Stimulated activated naive B cell treated with anti-CD40 and anti-IgM and Interleukin-4, amounts not matched to agents 10 μg/mL and 1 μg/mL and 100 μg/mL, for 72 hours (primary cell): Measurements from ENCODE around the gene KAT2B.

Experiments used
- ATAC-seq, 2 donors: fragments of 150-1000 bp; cut with Tn5 transposase; replicated peaks; 2 replicates each; pipeline ENCODE4 v1.10.0; 2021; ENCODE audit warnings: moderate library complexity in 1 of 2
- DNase-seq: peaks from one replicate; pipeline ENCODE4 v3.0.0; 2021
- H3K27ac Mint-ChIP-seq: one replicate; pipeline ENCODE4 v1.8.0; 2022; ENCODE audit warnings: mild to moderate bottlenecking, mixed read lengths
- H3K27me3 Mint-ChIP-seq, 2 donors: one replicate each; pipeline ENCODE4 v1.8.0; 2022; ENCODE audit warnings: mixed read lengths in 2 of 2
- H3K36me3 Mint-ChIP-seq, 2 donors: one replicate each; pipeline ENCODE4 v1.8.0; 2022; ENCODE audit warnings: mixed read lengths in 2 of 2, mild to moderate bottlenecking in 1 of 2
- H3K4me1 Mint-ChIP-seq, 2 donors: one replicate each; pipeline ENCODE4 v1.8.0; 2022; ENCODE audit warnings: mixed read lengths in 2 of 2, mild to moderate bottlenecking in 1 of 2
- H3K4me3 Mint-ChIP-seq, 2 donors: one replicate each; pipeline ENCODE4 v1.8.0; 2022; ENCODE audit warnings: mild to moderate bottlenecking in 2 of 2, mixed read lengths in 2 of 2, moderate library complexity in 1 of 2
- H3K9me3 Mint-ChIP-seq, 2 donors: one replicate each; pipeline ENCODE4 v1.8.0; 2022; ENCODE audit warnings: mixed read lengths in 2 of 2, mild to moderate bottlenecking in 1 of 2

The KAT2B gene

DNA sequence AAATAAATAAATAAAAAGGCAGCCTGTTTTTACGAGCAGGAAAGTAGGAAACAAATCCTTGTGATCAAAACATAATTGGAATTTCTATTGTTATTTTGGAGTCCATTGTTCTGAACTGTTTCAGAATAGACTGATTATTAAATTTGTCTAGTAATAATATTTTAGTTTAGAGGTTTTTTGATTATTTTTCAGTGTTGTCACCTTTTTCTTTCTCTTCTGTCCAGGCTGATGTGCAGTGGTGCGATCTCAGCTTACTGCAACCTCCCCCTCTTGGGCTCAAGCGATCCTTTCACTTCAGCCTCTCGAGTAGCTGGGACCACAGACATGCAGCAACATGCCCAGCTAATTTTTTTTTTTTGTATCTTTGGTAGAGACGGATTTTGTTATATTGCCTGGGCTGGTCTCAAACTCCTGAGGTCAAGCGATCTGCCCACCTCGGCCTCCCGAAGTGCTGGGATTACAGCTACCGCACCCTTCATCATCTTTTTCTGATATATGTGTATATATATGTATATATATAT is 38.0 kb downstream of the KAT2B start:
- ATAC-seq = no peak
- H3K9me3 Mint-ChIP-seq = no peaks in the 10 kb centered on the region
- H3K4me3 Mint-ChIP-seq = no peak overlapping the region
- no peaks in the 10 kb centered on the region for H3K27me3 Mint-ChIP-seq
- H3K4me1 Mint-ChIP-seq = peaks cover 12 to 17% of the 10 kb centered on the region in 2 donors
- DNase-seq = no peak
- H3K27ac Mint-ChIP-seq = peak overlapping the region; percentile 3
- peaks cover 10 to 31% of the 10 kb centered on the region in 2 donors for H3K36me3 Mint-ChIP-seq

DNA sequence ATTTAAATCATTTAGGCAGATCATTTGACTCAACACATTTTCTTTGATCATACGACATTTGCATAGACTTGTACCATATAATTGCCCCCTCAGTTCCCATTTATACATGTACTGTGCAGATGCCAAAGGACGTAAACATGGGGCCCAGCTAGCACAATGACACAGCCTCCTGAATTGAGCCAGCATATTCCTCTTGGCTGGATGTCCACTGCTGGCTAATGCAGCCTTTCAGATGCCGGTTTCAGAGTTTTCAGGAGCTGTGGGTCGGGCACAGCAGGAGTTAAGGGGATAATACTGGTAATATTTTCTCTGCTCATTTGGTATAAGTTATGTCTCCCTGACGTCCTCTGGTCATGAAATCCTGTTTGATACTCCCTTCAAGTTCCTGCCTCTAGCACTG is 39.4 kb downstream of the KAT2B start:
- no peaks in the 10 kb centered on the region for H3K9me3 Mint-ChIP-seq
- no peaks in the 10 kb centered on the region for H3K27me3 Mint-ChIP-seq
- ATAC-seq (no peak), DNase-seq (no peak)
- H3K27ac Mint-ChIP-seq = no peak overlapping the region
- no peak overlapping the region for H3K4me3 Mint-ChIP-seq
- peaks cover 17 to 20% of the 10 kb centered on the region in 2 donors for H3K4me1 Mint-ChIP-seq
- H3K36me3 Mint-ChIP-seq = peaks cover 10 to 34% of the 10 kb centered on the region in 2 donors

DNA sequence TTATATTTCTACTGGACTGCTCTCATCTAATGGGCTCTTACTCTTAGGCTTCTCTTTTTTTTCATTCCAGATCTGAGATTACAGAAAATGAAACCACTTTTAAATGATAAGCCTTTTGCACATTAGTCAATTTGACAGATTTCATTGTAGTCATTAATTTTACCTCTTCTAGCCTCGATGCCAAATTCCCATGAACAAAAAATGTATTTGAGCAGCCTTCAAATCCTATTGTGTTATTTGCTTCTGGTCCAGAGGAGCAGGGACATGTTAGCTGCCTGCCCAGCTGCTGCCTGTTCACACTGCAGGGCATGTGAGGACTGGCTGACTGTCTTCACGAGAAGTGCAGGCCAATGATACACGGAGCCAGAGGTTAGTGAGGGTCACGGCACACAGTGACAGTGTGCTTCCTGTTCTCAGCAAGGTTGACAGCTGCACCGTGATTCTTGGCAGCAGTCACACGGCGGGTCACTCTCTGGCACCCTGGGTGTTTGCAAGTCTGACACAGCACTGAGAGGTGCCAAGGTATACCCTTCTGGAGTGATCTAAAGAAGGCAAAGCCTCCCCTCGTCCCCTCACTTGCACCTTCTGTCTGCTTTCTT is 40.8 kb downstream of the KAT2B start:
- Mint-ChIP-seq H3K9me3 (no peaks in the 10 kb centered on the region), H3K27ac (peak overlapping the region; percentile 56), H3K27me3 (no peaks in the 10 kb centered on the region), H3K36me3 (peaks cover 13 to 33% of the 10 kb centered on the region in 2 donors), H3K4me1 (peaks cover 17 to 20% of the 10 kb centered on the region in 2 donors), H3K4me3 (peak overlapping the region; percentile 40 to 53)
- DNase-seq (peak; percentile 22), ATAC-seq (peak; percentile 98 to 99)

- ATAC-seq = no peak
- Mint-ChIP-seq H3K27me3 (no peaks in the 10 kb centered on the region), H3K4me3 (no peak overlapping the region)
These were observed 43.0 kb downstream of the KAT2B start for GRCh38 chr3:20083253-20083652.

DNA sequence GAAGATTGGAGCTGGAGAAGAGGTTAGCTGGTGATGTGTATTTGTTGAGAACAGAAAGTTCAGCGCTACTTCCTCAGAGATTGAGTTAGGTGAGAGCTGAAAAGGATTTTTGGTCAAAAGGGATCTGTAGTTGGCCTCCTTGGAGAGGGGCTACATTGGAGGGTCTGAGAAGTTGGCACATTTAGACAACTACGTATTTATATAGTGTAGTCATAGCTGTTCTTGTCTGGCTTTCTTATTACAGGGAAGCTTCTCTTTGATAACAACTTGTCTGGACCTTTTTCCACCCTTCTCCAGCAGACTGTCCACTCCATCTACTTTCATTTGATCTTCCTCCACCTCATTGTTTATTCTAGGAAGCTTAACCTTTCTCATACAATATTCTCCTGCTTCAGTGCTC is 43.7 kb downstream of the KAT2B start:
- ATAC-seq (no peak), DNase-seq (no peak)
- Mint-ChIP-seq H3K9me3 (peaks cover 4 to 6% of the 10 kb centered on the region in 2 donors), H3K27me3 (no peaks in the 10 kb centered on the region), H3K36me3 (peaks cover 24 to 41% of the 10 kb centered on the region in 2 donors), H3K4me3 (no peak overlapping the region), H3K4me1 (peaks cover 20 to 25% of the 10 kb centered on the region in 2 donors), H3K27ac (no peak overlapping the region)

More at GRCh38 chr3:20083253-20083652, 43.0 kb downstream of the KAT2B start:
- Mint-ChIP-seq H3K4me1 (peaks cover 18 to 20% of the 10 kb centered on the region in 2 donors), H3K36me3 (peaks cover 18 to 34% of the 10 kb centered on the region in 2 donors), H3K27ac (no peak overlapping the region), H3K9me3 (no peaks in the 10 kb centered on the region)
- no peak for DNase-seq

GRCh38 chr3:20091331-20092047 is 51.2 kb downstream of the KAT2B start:
- H3K9me3 Mint-ChIP-seq = peaks cover 6% of the 10 kb centered on the region in 2 donors
- peaks cover 5 to 14% of the 10 kb centered on the region in 2 donors for H3K4me1 Mint-ChIP-seq
- peaks cover 45 to 59% of the 10 kb centered on the region in 2 donors for H3K36me3 Mint-ChIP-seq
- no peak overlapping the region for H3K4me3 Mint-ChIP-seq
- no peaks in the 10 kb centered on the region for H3K27me3 Mint-ChIP-seq
- no peak overlapping the region for H3K27ac Mint-ChIP-seq
- ATAC-seq (no peak), DNase-seq (no peak)

DNA sequence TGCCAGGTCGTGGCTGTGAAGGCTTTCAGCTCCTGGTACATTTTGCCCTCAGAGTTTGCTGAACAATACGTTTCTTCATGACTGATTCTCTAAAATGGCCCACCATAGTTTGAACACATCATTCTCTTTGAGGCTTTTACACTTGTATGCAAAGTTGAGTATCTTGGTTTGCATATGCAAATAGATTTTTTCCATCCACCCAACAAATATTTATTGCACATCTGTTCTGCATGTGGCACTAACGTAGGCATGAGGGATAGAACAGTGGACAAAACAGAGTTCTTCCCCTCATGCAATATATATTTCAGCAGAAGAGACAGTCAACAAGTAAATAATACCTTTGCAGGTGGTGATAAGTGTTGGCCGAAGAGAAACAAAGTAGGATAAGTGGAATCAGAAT is 55.2 kb downstream of the KAT2B start:
- Mint-ChIP-seq H3K36me3 (peaks cover 30 to 32% of the 10 kb centered on the region in 2 donors), H3K27ac (no peak overlapping the region), H3K9me3 (no peaks in the 10 kb centered on the region), H3K4me3 (no peak overlapping the region), H3K27me3 (no peaks in the 10 kb centered on the region), H3K4me1 (peaks cover 5 to 6% of the 10 kb centered on the region in 2 donors)
- ATAC-seq (no peak), DNase-seq (no peak)

DNA sequence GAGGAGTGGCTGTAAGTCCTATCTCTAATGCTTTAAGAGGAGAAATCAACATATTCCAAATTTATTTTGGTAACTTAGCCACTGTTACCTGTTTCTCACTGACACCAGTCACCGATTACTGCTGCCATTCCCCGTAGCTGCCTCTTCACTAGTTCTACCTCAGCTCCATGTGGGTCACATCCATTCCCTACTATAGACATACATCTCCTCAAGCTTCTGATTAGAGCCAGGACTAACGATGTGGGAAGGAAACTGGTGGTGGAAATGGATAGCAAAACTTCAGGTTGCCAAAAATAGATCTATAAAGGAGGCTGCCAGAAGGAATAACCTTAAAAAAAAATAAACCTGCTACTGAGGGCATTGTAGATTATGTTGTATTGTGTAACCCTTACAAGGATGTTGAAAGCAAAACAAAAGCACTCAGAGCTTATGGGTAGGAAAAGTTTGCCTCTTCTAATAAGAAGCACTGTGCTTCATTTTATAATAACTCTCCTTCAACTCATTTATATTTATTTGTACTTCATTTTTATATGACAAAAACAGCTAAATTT is 56.0 kb downstream of the KAT2B start:
- no peaks in the 10 kb centered on the region for H3K27me3 Mint-ChIP-seq
- H3K36me3 Mint-ChIP-seq = peaks cover 25 to 28% of the 10 kb centered on the region in 2 donors
- peaks cover 4 to 5% of the 10 kb centered on the region in 2 donors for H3K4me1 Mint-ChIP-seq
- H3K4me3 Mint-ChIP-seq = no peak overlapping the region
- DNase-seq (no peak), ATAC-seq (no peak)
- H3K9me3 Mint-ChIP-seq = no peaks in the 10 kb centered on the region
- no peak overlapping the region for H3K27ac Mint-ChIP-seq

DNA sequence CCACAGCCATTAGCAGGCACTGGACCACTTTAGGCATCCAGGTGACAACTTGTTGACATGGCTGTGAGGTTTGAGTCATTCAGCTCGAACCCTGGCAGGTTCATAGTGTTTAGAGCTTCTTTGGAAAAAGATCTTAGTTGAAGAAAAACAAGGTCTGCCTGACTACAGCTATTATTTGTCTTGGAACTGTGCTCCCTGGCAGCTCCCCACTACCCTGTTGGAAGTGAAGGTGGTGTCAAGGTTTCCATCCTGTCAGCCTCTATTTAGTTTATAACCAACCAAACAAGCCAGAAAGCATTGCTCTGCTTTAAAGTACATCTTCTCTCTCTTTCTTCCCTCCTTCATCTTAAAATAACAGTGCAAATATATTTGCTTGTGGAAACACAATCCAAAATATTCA is 56.8 kb downstream of the KAT2B start:
- peaks cover 0 to 3% of the 10 kb centered on the region in 2 donors for H3K4me1 Mint-ChIP-seq
- peaks cover 22 to 25% of the 10 kb centered on the region in 2 donors for H3K36me3 Mint-ChIP-seq
- no peak for ATAC-seq
- H3K9me3 Mint-ChIP-seq = no peaks in the 10 kb centered on the region
- H3K27me3 Mint-ChIP-seq = no peaks in the 10 kb centered on the region
- H3K27ac Mint-ChIP-seq = no peak overlapping the region
- no peak overlapping the region for H3K4me3 Mint-ChIP-seq
- no peak for DNase-seq

DNA sequence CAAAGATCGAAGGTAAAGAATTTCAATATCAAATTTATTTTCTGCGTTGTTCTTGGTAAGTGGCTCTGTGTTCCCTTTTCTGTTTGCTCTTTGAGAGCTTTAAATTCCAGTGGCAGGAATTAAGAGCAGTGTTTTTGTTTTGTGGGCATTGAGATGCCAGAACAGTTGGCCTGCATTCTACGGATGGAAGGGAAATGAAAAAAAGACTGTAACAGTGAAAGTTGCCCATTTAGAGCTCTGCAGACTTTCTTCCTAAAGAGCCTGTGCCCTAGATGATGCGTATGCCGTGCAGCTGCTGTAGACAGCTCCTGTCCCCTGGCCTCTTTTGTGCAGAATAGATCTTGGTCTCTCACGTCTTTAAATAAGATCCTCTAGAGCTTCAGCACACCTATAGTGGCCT is 58.8 kb downstream of the KAT2B start:
- peaks cover 7% of the 10 kb centered on the region in 2 donors for H3K4me1 Mint-ChIP-seq
- H3K27ac Mint-ChIP-seq = no peak overlapping the region
- H3K27me3 Mint-ChIP-seq = no peaks in the 10 kb centered on the region
- no peaks in the 10 kb centered on the region for H3K9me3 Mint-ChIP-seq
- H3K36me3 Mint-ChIP-seq = peaks cover 13 to 18% of the 10 kb centered on the region in 2 donors
- ATAC-seq (no peak), DNase-seq (no peak)
- H3K4me3 Mint-ChIP-seq = no peak overlapping the region

GRCh38 chr3:20100151-20100550 is 59.9 kb downstream of the KAT2B start:
- DNase-seq = no peak
- peaks cover 5 to 15% of the 10 kb centered on the region in 2 donors for H3K4me1 Mint-ChIP-seq
- no peaks in the 10 kb centered on the region for H3K27me3 Mint-ChIP-seq
- ATAC-seq = no peak
- no peaks in the 10 kb centered on the region for H3K9me3 Mint-ChIP-seq
- H3K36me3 Mint-ChIP-seq = peaks cover 8 to 15% of the 10 kb centered on the region in 2 donors
- H3K27ac Mint-ChIP-seq = no peak overlapping the region
- H3K4me3 Mint-ChIP-seq = no peak overlapping the region

DNA sequence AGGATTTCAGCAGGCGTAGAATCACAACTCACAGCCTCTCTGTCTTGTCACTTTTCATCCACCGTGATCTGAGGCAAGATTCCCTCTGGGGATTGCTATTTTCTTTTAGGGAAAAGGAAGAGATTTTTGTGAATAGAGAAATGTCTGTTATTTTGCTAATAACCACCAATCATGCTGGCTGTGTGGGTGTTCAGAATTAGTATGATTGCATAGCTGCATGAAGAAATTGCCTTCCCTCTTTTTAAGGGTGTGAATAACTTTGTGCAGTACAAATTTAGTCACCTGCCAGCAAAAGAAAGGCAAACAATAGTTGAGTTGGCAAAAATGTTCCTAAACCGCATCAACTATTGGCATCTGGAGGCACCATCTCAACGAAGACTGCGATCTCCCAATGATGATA is 60.8 kb downstream of the KAT2B start:
- no peaks in the 10 kb centered on the region for H3K9me3 Mint-ChIP-seq
- peaks cover 3 to 9% of the 10 kb centered on the region in 2 donors for H3K36me3 Mint-ChIP-seq
- ATAC-seq = no peak
- no peak overlapping the region for H3K4me3 Mint-ChIP-seq
- DNase-seq = no peak
- H3K4me1 Mint-ChIP-seq = peaks cover 6 to 24% of the 10 kb centered on the region in 2 donors
- no peaks in the 10 kb centered on the region for H3K27me3 Mint-ChIP-seq
- no peak overlapping the region for H3K27ac Mint-ChIP-seq

GRCh38 chr3:20103731-20104130 is 63.5 kb downstream of the KAT2B start:
- DNase-seq = no peak
- Mint-ChIP-seq H3K36me3 (peaks cover 3% of the 10 kb centered on the region in 2 donors), H3K9me3 (no peaks in the 10 kb centered on the region), H3K27me3 (no peaks in the 10 kb centered on the region), H3K4me3 (peak overlapping the region; percentile 61 to 62), H3K4me1 (peaks cover 8 to 28% of the 10 kb centered on the region in 2 donors), H3K27ac (peak overlapping the region; percentile 71)
- ATAC-seq = peak; percentile 8 to 15

DNA sequence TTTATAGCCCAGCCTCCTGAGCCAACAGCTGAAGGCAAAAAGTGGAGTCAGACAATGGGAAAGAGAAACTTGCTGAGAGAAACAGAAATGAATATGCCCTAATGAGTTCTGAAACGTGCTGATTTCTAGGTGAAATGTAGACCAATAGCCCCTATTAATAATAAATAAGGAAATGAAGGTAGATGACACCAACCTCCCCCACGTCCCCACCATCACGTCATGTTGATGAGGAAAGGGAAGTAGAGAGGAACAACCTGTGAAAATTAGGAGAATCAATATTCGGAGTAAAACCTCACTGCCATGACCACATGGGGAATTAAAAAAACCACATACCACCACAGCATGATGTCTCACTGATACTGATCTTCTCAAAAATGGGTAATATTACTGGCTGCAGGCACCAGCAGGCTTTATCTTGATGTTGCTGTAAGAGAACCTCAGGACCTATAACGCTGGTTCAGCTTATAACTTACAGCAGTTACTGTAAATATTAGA is 64.0 kb downstream of the KAT2B start:
- Mint-ChIP-seq H3K27me3 (no peaks in the 10 kb centered on the region), H3K36me3 (peaks cover 0 to 7% of the 10 kb centered on the region in 2 donors), H3K27ac (peak overlapping the region; percentile 71), H3K4me1 (peaks cover 8 to 28% of the 10 kb centered on the region in 2 donors), H3K9me3 (no peaks in the 10 kb centered on the region), H3K4me3 (peak overlapping the region; percentile 61 to 62)
- DNase-seq (peak; percentile 53), ATAC-seq (peak; percentile 94 to 96)
